GM18867 (cell line): Measurements from ENCODE around the gene MYO18A.
"Not testable (repeated sequence)": the region's sequence is repeated elsewhere in the genome, so short reads cannot be mapped to it uniquely, and the experiment has no call there.

Experiments used
- ATAC-seq: cut with Tn5 transposase; IDR thresholded peaks from one replicate; pipeline ENCODE4 v1.9.1; 2021; ENCODE audit warnings: mild to moderate bottlenecking, moderate library complexity; ENCODE audit not compliant: unreplicated experiment

Gene MYO18A

GRCh38 chr17:29180034-29180787, at the start of gene MYO18A:
TSS of gene MYO18A (minus strand) at chr17:29180398. CDS start at chr17:29166940, 13,458 bp downstream.
- peak; percentile 87 for ATAC-seq

- no peak for ATAC-seq
Measured at GRCh38 chr17:29225396-29225795, 45.2 kb upstream of the MYO18A start.

GRCh38 chr17:29221338-29221737, 41.1 kb upstream of the MYO18A start:
- ATAC-seq: not testable (repeated sequence)

GRCh38 chr17:29219378-29220047, 39.3 kb upstream of the MYO18A start:
- peak; percentile 61 for ATAC-seq

GRCh38 chr17:29216856-29217255, 36.7 kb upstream of the MYO18A start:
- no peak for ATAC-seq

GRCh38 chr17:29216181-29216580, 36.0 kb upstream of the MYO18A start:
- no peak for ATAC-seq

GRCh38 chr17:29215717-29216116, 35.5 kb upstream of the MYO18A start:
- no peak for ATAC-seq

GRCh38 chr17:29215174-29215573, 35.0 kb upstream of the MYO18A start:
- no peak for ATAC-seq

GRCh38 chr17:29214215-29215146, 34.3 kb upstream of the MYO18A start:
- ATAC-seq: no peak

- ATAC-seq: no peak
Measured at GRCh38 chr17:29212681-29213121, 32.5 kb upstream of the MYO18A start.

GRCh38 chr17:29212094-29212631, 32.0 kb upstream of the MYO18A start:
- no peak for ATAC-seq

GRCh38 chr17:29210879-29211278, 30.7 kb upstream of the MYO18A start:
- no peak for ATAC-seq

- ATAC-seq: no peak
Measured at GRCh38 chr17:29209073-29209472, 28.9 kb upstream of the MYO18A start.

- ATAC-seq: no peak
Measured at GRCh38 chr17:29207975-29208374, 27.8 kb upstream of the MYO18A start.

GRCh38 chr17:29205047-29205446, 24.8 kb upstream of the MYO18A start:
- ATAC-seq: no peak

GRCh38 chr17:29204068-29204804, 24.0 kb upstream of the MYO18A start:
- ATAC-seq: not testable (repeated sequence)

- no peak for ATAC-seq
Measured at GRCh38 chr17:29197516-29198272, 17.5 kb upstream of the MYO18A start.

GRCh38 chr17:29196769-29197515, 16.7 kb upstream of the MYO18A start:
- no peak for ATAC-seq
